Measurements from ENCODE around the gene NTM.

The NTM gene

DNA sequence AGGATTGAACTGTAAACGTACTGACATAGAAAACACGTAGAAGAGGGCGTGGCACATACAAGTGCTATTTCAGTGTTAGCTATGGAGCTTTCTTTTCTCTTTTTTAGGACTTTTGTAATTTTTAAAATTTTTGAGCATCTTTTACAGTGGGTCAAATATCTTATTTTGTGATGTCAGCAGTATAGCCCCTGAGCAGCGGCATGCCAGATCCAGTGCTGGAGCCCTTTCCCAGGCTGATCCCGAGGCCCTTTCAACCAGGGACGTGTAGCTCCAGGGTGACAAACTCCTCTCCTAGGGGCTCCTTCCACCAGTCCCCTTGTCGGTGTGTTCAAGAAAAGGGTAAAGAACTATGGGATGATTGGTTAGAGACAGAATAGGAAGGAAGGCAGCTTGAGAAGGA, 777.0 kb downstream of the NTM start:
- no peak for DNase-seq

DNA sequence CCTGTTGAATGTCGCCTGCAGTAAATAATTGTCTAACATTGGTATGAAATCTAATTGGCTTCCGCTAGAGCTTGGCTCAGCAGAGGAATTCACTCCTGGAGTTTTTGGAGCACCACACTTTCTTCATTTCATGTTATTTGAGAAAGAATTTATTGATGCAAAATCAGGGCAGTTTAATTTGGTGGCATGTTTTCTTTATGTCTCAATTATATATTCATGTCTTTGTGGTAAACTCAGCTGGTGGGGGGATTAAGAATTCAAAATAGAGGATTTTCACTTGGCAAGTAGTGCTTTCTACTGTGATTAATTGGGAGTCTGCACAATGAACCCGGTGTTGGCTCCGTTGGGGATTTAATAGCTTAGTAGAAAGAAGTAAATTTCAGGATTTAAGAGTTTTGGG, 784.4 kb downstream of the NTM start:
- DNase-seq = no peak

DNA sequence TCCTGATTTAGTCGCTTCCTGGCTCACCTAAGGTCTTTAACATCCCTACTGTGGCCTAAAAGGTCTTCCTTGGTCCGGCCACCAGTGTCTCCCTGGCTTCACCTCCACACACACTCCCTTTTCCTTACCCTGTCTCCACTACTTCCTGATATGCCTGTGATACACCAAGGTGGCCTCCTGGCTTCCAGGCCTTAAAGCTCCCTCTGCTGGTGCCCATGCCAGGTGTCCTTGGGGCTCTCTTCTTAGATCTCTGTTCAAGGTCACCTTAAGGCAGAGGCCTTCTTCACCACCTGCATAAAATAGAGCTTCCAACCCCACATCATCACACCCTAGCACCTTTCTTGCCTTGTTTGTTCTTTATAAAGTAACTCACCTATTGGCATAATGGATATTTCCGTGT, 787.7 kb downstream of the NTM start:
- no peak for DNase-seq

DNA sequence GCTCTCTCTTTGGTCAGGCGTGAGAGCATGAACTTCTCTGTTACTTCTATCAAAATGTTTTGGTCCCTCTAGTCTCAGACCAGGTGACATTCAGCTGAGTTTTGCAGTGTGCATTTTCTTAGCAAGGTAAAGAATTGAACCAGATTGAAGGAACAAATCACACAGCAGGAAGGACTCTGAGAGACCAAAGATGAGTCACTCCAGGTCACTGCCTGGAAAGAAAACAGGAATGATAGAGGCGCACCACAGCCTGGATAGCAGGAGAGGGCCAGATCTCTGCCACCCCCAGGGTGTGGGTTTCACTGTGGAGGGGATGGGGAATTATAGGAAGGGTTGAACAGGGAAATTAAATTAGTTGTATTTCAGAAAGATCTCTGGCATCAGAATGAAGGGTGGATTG, 788.3 kb downstream of the NTM start:
- no peak for DNase-seq

DNA sequence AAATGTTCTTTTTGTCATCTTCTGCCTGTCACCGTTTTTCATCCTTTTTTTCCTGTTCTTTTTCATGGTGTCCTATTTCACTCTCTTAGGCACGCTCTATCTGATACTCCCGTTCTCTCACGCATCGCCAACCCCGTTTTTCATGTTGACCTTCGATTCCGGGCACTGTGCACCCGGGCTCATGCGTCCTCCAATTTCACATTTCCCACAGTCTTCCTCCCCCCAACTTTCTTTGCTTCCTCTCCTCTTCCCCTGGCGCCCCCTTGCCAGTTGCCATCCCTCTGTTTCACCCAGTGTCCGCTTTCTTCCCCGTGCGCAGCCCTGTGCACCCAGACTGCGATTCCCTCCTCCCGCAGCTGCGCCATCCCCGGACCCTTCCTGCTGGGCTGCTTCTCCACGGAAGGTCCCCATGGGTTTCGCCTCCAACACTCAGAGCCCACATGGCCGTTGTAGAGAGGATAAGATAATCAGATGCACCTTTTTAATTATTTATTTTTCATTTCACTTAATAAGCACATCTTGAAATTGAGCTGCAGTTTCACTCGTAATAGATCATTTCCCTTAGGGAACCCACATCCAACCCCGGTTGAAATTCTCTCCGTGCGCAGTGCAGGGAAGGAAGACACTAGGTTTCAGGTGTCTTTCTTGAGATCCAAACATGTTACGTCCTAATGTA, 791.1 kb downstream of the NTM start:
- DNase-seq = no peak

DNA sequence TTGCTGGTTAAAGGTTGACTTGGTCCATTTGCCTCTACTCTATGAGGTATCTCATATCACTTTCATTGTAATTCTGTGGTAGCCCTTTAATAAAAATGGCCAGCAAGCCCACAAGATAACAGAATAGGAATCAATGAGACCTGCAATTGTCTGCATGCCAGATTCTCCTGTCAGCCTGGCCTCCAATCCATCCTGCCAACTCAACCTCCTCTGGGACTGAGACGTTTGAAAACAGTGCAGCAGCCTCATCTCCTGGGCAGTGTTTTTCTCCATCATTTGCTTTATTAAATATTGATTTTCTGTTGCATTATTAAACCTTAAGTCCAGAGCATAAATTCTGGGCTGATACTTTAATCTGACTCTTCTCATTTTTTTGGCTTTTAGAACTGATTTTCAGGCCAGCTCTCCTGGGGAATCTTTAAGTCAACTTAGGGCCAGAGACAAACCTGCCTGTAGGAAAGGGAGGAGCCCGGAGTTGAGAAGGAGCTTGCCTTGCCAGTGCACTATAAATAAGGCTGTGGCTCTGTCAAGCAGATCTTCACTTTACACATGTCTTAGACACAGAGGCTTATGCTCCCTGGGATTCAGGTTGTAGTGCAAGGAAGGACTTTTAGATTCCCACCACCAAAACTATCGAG, 798.0 kb downstream of the NTM start:
- no peak for DNase-seq

DNA sequence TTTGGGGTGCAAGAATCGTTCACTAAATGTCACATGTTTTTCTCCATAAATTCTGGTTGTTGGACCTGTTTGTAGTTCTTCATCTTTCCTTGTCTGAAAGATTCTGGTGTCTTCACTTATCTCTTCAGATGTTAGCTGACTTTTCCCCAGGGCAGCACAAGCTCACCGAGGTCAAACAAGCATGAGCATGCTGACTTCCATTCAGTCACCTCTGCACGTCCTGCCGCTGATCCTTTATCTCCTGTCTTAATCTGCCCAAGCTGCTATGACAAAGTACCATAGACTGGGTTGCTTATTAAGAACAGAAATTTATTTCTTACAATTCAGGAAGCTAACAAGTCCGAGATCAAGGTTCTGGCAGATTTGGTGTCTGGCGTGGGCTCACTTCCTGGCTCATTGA, 800.6 kb downstream of the NTM start:
- no peak for DNase-seq

DNA sequence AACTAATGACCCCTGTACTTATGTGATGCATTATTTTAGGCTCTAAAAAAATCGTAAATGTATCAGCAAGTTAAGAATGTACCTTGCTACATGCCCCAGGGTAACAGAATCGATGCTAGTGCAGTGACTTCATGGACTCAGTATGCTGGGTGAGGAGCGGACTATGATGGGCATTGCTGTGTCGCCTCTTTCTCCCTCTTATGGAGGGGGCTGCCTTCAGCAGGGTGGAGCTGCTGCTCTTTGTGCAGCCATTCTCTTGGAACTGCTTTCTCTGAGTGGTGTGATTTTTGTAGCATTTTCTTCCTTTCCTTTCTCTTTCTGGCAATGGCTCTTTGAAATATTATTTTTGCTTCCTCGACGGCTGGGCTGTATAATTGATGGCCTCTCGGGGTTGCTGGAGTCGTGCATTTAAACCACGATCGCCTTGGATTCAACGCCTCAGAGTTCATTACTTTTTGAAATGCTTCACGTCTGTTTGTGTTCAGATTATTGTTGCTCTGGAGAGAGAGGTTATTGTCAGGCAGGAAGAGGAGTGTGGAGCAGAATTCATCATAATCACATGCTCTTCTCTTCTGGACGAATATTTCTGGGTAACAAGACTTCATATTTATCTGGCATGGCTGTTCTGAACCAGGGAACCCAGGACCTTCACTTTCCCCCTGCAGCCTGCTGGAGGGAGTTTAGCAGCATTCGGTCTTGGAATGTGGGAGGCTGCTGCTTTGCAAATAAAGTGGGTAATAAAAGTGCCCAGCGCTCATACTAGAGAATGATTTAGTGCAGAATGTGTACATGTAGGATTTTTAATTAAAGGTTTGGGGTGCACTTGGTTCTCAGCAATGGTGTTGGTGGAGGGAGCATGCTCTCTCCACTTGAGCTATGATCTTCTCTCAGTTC, 804.2 kb downstream of the NTM start:
- no peak for DNase-seq

DNA sequence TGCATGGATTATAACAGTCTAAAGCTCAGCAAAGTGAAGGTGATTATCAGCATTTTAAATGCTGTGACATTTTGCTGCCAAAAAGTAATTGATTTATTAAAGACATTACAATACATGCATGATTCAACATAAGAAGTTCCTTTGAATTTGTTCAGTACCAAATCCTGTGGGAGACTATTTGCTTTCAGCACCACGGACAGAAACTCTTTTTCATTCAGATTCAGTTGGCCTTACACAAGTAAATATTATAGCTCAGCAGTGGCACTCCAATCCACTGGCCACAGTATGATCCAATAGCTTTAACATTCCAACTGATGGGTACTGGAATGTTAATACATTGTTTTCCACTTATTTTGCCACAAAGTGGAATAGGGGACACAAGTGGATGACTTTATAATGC, 806.7 kb downstream of the NTM start:
- no peak for DNase-seq

DNA sequence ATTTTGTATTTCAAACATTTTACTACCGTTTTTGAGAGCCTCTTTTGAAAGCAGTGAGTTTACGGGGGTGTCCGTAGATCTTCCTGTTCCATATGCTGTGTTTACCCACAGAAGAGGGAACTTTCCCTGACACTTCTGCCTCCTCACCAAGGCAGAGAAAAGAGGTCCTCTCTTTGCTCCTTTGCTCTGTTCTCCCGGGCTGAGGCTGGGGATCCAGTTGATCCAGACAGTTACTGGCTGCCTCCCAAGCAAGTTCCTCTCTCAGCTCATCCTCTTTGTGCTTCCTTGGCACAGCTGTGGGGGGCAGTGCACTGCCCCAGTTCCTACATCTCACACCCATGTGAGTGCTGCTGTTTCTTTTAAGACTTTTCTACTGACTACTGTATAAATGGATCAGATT, 813.7 kb downstream of the NTM start:
- DNase-seq = no peak

DNA sequence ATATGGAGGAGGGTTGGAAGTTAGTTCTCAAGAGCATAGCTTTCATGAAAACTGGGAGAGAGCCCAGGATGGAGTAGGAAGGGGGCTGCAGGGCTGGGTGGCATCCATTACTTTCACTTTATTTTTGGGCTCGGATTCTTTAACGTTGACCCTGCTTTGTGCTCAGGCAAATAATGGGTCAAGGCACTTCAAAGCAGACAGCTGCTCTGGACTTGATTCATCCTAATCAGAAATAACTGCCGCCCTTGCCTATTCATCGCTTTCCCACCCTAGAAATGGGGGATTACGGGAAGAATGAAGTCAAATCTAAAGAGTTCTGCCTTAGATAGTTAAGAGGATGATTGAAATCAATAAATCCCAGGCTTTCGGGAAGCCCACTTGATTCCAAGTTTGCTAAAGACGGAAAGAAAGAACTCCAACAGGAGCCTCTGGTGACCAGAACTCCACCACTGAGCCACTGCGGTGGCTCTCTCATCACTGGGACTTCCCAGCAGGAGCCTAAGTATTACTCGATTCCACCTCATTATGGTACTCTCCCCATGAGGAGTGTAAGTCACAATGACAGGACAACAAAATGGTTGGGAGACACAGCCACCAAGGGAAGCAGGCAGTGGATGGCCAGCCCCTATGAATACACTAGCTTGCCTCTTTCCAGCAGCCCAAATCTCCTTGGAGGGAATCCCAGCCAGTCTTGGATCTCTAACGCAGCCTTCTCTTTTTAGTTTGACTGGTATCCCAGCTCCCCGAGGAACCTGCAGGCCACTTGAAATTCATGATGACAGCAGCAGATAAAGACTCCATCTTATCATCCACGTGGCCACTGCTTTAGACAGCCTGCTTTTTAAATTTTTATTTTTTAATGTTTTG, 815.5 kb downstream of the NTM start:
- DNase-seq = no peak

DNA sequence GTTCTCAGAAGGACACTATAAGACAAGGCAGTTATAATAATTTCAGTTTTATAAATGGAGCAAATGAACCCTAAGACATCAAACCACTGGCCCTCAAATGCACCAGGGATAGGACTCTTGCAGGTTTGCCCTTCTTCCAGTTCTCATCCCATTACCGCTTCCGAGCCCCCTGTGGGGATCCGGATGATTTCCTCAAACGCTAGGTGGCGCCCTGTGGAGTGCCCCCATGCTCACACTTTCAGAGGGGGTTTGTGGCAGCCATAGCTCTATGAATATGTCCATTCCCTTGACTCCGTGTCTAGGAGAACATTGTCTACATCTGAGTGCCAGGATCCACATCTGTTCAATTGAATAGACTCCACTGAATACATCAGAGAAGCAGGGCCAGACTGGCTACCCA, 816.3 kb downstream of the NTM start:
- DNase-seq = no peak

DNA sequence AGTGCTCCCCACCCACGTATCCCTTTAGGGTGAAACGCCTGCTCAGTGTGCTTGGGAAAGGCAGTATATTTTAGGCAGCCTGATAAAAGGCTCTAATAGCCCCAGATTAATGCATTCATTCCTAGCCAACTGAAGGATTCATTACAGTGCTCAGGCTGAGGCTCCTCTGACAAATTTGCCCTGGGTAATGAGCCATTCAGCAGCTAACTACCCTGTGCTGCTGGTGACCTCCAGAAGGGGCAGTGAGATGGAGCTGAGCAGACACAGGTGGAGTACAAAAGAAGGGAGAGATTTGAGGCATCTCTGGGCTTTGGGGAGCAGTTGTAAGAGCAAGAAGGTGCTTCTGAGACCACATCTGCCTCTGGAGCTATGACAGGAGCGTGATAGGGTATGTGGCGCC, 817.0 kb downstream of the NTM start:
- DNase-seq = no peak

DNA sequence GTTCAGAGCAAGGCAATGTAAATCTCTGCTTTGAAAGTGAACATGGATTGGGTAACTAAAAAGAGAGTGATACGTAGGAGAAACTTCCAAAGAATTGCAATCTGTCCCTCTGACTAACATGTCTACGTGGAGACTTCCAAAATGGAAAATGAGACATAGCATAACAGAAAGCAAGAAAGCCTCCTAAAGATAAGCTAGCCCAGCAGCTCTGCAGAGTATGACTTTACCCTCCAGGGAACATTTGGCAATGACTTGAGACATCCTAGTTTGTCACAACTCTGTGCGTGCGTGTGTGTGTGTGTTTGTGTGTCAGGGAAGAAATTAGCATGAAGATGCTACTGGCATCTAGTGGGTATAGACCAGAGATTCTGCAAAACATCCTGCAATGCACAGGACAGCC, 817.4 kb downstream of the NTM start:
- no peak for DNase-seq

DNA sequence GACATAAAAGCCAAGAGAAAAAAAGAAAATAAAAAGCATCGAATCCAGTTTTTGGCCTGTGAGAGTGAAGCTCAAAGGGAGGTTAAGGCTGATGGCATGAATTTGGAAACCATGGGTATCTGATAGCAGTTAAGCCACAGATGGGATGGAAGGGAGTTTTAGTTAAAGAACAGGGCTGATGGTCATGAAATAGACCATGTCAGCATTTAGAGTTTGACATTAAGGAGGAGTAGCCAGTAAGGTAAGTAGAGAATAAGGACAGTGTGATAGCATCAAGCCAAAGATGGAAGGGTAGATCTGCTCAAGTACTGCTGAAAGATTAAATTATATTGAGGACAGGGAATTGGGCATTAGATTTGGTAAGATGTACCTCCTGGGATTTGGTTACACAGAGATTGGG, 826.5 kb downstream of the NTM start:
- DNase-seq = no peak

DNA sequence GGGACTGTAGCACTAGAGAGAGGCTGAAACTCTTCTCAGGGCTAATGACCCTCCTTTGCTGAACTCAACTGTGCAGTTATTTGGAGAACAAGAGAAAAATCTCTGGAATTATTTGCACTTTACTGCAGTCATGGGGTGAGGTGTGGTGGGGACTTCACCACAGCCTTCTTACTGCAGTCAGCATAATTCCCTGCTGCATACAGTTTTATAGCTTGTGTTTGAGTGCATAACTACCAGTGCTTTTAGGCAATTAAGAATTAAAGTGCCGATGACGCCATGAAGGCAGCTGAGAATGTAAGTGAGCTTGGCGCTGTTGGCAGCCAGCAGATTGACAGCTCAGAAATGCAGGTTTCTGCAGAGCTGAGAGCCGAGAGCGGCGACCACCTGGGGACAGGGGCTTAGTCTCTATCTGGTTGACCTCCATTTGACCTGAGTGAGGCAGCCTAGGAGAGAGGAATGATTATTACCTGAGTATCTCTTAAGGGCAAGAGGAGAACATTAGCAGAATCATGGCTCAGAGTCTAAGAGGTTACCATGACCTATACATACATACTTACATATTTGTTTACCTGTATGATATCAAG, 830.0 kb downstream of the NTM start:
- no peak for DNase-seq

DNA sequence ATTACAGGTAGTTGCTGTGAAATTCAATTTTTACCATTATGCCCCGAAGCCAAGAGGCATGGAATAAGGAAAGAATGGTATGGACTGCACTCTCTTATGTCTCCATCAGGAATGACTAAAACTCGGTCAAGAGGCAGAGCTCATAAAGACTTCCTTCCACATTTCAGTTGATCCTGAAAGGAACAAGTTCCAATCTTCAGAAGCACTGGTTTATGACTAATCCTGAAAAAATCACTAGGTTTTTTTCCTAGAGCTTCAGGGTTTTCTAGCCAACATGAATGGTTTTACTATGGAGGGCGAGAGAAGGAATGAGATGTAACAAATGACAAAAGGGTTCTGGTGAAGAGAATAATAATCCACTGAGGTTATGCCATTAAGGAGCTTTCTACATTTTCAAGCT, 832.2 kb downstream of the NTM start:
- no peak for DNase-seq

DNA sequence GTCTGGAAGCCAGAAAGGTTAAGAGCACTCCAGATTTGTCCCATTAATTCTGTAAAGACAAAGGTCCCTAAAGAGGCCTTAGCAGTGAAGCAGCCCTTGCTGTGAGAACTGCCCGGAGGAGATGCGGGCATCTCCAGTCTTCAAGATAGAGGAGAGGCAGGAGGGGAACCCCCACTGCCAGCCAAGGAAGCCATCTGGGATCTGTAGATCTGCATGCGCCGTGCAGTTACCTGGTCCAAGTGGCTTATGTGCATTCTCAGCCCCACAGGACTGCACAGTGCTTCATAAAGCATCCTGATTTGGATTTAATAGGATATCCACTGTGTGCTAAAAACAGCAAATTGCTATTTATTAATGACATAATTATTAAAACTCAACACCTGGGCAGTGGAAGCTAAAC, 834.6 kb downstream of the NTM start:
- no peak for DNase-seq

DNA sequence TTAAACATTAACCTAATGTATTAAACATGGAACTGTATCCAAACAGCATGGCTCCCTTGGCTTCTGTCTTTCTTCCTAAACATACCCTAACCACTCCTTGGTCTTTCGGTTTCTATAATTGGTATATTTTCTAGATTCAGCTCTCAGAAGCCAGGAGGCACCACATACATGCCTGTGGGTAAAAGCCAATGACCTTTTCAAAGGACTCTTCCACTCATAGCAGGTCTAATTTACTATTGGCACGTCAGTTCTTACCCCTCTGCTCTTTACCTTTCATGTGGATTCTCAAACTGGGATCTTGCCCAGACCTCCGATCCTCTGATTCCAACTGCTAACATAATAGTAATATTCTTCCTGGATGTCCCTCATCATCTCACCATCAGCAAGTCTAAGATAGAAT, 835.1 kb downstream of the NTM start:
- DNase-seq = no peak

DNA sequence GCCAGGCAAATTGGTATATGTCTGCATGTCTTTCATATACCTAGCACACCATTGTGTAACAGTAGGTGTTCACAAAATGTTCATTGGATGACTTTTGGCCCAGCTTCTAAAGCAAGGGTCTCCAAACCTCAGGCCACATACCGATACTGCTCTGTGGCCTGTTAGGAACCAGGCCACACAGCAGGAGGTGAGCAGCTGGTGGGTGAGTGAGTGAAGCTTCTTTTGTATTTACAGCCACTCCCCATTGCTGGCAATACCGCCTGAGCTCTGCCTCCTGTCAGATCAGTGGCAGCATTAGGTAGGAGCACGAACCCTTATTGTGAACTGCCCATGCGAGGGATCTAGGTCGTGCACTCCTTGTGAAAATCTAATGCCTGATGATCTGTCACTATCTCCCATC, 836.6 kb downstream of the NTM start:
- DNase-seq = no peak

DNA sequence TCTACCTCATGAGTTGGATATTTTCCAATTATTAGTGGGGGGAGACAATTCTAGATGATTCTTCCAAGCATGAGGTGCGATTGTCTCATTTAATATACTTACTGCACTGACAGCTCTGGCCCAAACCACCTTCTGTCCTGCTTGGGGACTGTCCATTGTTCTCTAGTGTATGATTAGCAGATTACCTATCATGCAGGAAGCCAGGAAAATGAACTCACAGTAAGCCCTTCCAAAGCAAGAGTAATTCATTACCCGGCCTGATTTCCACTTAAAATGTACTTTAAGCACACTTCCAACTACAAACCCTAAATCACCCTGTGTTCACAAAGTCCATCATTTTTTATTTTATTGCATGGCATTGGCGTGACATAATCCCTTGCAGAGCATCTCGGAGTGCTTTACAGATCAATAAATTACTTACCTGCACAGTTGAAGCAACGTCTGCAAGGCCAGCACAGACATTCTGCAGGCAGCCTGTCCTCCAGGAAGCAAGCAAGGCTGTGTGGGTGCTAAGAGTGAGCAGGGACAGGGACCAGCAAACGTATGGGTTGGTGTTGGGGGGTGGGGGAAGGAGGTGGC, 838.2 kb downstream of the NTM start:
- DNase-seq = no peak

DNA sequence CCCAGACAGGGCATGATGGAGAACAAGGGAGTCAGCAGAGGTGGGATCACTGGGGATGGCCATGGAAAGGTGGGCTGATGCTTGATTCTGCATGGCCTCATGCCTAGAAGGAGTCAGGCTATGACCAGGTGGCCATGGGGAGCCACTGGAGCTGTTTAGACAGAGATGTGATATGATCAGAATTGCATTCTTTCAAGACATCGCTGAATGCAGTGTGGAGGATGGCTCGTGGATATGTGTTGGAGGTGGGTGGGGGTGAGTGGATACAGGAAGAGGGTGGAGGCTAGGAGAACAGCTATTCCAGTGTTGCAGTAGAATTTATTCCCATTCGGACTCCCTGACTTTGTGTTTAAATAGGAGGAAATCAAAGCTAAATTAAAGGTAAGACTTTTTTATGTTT, 841.1 kb downstream of the NTM start:
- no peak for DNase-seq

Data from activated effector memory CD4-positive, alpha-beta T cell treated with anti-CD3 and anti-CD28 coated beads, Interleukin-2, amount 50 U/mL, for 16 hours (primary cell).